GM10248 (cell line): ENCODE data around the gene ARL6IP4.

ENCODE experiments used
- CTCF ChIA-PET: fragments of 300-600 bp; sonication (Branson Sonifier 250); formaldehyde crosslinking; extraction: SDS; loops from one replicate; lab custom pipeline; 2021; ENCODE audit warnings: antibody characterized with exemption; lab: Yijun Ruan, JAX
- POLR2A ChIA-PET: fragments of 350-650 bp; sonication (Branson Sonifier 250); formaldehyde crosslinking; extraction: SDS; loops from one replicate; lab custom pipeline; 2020; ENCODE audit warnings: antibody characterized with exemption; lab: Yijun Ruan, JAX
- DNase-seq: peaks from one replicate; pipeline ENCODE4 v3.0.0; 2012; ENCODE audit errors: extremely low spot score
- TF ChIP-seq, protein P1 (sequence below): IDR thresholded peaks from 2 replicates; pipeline ENCODE4 v1.5.1; 2012; ENCODE audit warnings: mild to moderate bottlenecking, low read depth; ENCODE audit errors: extremely low read depth, missing control alignments, control extremely low read depth

Gene ARL6IP4

GRCh38 chr12:122942637-122943036 lies 37.8 kb upstream of the ARL6IP4 start:
- TF ChIP-seq, protein P1, sequence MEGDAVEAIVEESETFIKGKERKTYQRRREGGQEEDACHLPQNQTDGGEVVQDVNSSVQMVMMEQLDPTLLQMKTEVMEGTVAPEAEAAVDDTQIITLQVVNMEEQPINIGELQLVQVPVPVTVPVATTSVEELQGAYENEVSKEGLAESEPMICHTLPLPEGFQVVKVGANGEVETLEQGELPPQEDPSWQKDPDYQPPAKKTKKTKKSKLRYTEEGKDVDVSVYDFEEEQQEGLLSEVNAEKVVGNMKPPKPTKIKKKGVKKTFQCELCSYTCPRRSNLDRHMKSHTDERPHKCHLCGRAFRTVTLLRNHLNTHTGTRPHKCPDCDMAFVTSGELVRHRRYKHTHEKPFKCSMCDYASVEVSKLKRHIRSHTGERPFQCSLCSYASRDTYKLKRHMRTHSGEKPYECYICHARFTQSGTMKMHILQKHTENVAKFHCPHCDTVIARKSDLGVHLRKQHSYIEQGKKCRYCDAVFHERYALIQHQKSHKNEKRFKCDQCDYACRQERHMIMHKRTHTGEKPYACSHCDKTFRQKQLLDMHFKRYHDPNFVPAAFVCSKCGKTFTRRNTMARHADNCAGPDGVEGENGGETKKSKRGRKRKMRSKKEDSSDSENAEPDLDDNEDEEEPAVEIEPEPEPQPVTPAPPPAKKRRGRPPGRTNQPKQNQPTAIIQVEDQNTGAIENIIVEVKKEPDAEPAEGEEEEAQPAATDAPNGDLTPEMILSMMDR: no peak
- no peak for DNase-seq
- CTCF ChIA-PET: interaction anchor here (0.8 to 1.0 kb wide), 2 partner anchors 10 to 12 kb away, joined by 3 to 4 read pairs; no protein-coding TSS in a partner anchor
- POLR2A ChIA-PET: interaction anchor here (0.6 to 0.7 kb wide), 2 partner anchors 10 to 79 kb away, joined by 4 to 6 read pairs; no protein-coding TSS in a partner anchor

GRCh38 chr12:122943196-122943595 lies 37.3 kb upstream of the ARL6IP4 start:
- CTCF ChIA-PET: no interaction called here
- POLR2A ChIA-PET: no interaction called here
- TF ChIP-seq, protein P1: no peak
- no peak for DNase-seq

DNA sequence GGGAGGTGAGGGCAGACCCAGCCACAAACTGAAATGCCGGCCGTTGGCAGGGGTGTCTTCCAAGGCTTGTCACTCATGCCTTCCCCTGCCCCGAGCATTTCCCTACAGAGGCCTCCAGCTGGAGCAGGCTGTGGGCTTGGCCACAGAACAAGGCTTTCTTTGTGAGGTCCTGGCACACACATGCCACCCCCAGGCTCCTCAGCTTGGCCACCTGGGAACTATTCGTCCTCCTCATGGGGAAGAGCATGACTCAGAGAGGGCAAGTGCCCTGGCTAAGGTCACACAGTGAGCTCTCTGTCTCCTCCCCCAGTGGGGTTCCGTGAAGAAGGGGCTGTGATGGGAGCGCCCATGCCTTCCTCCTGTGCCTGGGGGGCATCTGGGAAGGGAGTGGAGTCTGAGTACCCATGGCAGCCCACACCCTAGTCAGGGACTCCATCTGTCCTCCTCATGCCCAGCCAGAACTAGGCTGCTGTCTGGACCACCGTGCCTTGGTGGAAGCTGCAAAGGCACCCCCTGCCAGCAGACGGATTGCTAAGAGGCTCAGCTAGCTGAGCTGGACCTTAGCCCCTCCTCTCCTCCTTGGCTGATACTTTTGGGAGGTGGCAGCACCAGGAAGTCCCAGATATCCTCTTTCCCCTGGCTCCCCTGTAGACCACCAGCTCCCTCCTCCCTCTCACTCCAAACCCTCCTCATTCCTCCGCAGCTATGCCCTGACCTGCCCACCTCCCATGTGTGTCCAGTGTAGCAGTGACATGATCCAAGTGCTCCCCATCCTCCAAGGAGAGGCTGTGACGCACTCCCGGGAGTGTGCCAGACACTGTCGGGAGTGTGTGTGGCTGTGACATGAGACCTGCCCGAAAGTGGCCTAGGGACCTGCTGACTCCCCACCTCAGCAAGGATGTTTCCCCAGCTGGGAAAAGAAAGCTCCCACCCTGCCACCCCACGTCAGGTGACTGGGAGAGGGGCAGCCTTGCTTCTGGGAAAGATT lies 35.6 kb upstream of the ARL6IP4 start:
- CTCF ChIA-PET: interaction anchor here (1.0 to 1.5 kb wide), 5 partner anchors 9 to 307 kb away, joined by 3 to 4 read pairs (median 4); no protein-coding TSS in a partner anchor
- TF ChIP-seq, protein P1: no peak

DNA sequence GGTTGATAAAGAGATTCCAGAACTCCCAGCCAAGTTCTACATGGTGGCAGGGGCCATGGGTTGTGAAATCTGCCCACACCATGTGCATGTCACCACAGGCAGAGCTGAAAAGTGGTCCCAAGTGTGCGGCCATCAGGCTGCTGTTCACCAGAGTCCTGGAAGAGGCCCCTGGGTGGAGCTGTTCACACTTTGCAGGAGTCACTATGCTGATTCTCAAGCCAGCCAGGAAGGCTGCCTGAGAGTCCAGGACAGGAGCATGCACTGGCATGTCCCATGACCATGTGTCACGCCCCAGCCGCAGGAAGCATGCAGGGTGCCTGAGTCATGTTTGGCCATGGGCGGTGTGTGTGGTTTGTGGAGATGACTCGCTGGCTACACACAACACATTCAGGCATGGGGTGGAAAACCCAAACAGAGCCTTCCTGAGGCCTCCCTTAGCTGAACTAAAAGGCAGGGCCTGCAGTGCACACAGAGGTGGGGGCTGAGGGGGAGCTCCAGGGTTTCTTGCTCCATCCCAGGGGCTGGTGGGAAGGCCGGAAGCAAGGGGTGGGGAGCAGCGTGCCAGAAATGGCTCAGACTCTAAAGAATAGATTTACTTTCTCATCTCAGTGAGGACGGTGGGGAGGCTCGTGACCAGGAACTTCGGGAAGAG lies 33.7 kb upstream of the ARL6IP4 start:
- TF ChIP-seq, protein P1: peak; percentile 0
- ChIA-PET POLR2A (interaction anchor here (0.5 kb wide), 1 partner anchor 297 kb away, joined by 3 read pairs; no protein-coding TSS in a partner anchor), CTCF (interaction anchor here (0.7 to 9.6 kb wide), 7 partner anchors 8 to 154 kb away, joined by 3 to 158 read pairs (median 4); no protein-coding TSS in a partner anchor)
- peak; percentile 75 for DNase-seq

More for the DNA sequence above, 35.6 kb upstream of the ARL6IP4 start:
- POLR2A ChIA-PET: interaction anchor here (0.6 kb wide), 1 partner anchor 288 kb away, joined by 3 read pairs; the partner anchor contains the start of genes MPHOSPH9 and MTRFR
- no peak for DNase-seq

DNA sequence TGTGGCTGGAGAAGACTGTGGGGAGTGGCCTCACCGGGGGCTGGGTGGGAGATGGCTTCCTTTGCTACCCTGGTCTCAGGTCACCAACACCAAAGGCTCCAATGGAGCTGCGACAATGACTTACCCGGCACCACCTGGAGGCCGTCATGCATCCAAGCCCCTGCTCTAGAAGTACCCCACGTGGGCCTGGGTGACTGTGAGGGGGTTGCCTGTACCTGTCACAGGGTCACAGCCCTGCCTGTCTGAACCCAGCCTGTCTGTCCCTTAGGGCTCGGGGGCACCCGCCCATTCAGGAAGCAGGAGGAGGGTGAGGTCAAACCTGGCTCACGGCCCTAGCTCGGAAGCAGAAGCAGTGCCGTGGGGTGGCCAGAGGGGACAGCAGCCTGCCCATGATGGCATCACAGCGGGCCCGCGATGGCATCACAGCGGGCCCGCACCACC lies 33.1 kb upstream of the ARL6IP4 start:
- ChIA-PET POLR2A (no interaction called here), CTCF (interaction anchor here (0.7 to 9.6 kb wide), 8 partner anchors 7 to 154 kb away, joined by 3 to 158 read pairs (median 4); no protein-coding TSS in a partner anchor)
- TF ChIP-seq, protein P1: no peak
- DNase-seq: no peak

GRCh38 chr12:122948605-122949004 lies 31.9 kb upstream of the ARL6IP4 start:
- POLR2A ChIA-PET: no interaction called here
- TF ChIP-seq, protein P1: no peak
- DNase-seq: no peak
- CTCF ChIA-PET: interaction anchor here (1.3 to 9.6 kb wide), 4 partner anchors 72 to 311 kb away, joined by 3 to 158 read pairs (median 4); no protein-coding TSS in a partner anchor
